ENCODE data around the gene HMMR. TPM values are rescaled to one million over a fixed set of nuclear protein-coding genes. Genes with fewer than 3 reads are reported as not detected.

Gene HMMR
- total and polyA plus RNA-seq, 9 of the 15 experiments (the other 6 are each of a cell fraction or from before 2014, with no cell fraction given), result 74.9 to 133 (median 90.8) TPM

DNA sequence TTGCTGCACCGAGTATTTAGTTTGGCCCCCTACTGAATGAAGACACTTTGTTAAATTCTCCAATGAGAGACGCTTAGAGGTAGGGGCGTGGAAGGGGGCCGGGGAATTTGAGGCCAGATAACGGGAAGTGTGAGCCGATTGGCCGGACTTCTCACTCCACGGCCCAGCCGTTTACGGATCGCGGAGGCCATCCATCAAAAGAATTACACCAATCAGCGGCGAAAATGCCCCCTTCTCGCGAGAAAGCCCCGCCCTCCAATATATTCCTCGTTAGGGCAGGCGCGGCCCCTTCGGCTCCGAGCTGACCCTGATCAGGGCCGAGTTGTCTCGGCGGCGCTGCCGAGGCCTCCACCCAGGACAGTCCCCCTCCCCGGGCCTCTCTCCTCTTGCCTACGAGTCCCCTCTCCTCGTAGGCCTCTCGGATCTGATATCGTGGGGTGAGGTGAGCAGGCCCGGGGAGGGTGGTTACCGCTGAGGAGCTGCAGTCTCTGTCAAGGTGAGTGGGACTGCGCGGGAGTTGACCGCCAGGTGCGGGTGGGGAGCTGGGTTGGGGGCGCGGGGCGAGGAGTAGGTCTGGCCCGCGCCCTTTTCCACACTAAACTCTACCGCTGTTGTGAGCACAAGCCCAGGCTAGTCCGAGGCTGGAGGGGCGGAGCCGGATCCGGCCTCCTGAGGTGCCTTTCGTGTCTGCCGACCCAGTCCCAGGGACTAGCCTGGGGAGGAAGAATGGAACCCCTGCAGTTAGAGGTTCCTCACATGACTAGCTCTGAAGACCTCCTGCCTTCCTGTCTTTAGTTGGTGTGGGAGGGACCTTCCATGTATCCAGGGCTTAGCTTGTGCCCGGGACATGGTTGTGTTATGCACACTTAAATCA lies 22.9 kb upstream of the HMMR start, which contains the start of gene CCNG1 (continued):
- TF ChIP-seq, protein P1, sequence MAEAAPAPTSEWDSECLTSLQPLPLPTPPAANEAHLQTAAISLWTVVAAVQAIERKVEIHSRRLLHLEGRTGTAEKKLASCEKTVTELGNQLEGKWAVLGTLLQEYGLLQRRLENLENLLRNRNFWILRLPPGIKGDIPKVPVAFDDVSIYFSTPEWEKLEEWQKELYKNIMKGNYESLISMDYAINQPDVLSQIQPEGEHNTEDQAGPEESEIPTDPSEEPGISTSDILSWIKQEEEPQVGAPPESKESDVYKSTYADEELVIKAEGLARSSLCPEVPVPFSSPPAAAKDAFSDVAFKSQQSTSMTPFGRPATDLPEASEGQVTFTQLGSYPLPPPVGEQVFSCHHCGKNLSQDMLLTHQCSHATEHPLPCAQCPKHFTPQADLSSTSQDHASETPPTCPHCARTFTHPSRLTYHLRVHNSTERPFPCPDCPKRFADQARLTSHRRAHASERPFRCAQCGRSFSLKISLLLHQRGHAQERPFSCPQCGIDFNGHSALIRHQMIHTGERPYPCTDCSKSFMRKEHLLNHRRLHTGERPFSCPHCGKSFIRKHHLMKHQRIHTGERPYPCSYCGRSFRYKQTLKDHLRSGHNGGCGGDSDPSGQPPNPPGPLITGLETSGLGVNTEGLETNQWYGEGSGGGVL (CRISPR knock-in tag; IDR thresholded peaks at IDR 0.05), result no peak
- TF ChIP-seq, protein P2, sequence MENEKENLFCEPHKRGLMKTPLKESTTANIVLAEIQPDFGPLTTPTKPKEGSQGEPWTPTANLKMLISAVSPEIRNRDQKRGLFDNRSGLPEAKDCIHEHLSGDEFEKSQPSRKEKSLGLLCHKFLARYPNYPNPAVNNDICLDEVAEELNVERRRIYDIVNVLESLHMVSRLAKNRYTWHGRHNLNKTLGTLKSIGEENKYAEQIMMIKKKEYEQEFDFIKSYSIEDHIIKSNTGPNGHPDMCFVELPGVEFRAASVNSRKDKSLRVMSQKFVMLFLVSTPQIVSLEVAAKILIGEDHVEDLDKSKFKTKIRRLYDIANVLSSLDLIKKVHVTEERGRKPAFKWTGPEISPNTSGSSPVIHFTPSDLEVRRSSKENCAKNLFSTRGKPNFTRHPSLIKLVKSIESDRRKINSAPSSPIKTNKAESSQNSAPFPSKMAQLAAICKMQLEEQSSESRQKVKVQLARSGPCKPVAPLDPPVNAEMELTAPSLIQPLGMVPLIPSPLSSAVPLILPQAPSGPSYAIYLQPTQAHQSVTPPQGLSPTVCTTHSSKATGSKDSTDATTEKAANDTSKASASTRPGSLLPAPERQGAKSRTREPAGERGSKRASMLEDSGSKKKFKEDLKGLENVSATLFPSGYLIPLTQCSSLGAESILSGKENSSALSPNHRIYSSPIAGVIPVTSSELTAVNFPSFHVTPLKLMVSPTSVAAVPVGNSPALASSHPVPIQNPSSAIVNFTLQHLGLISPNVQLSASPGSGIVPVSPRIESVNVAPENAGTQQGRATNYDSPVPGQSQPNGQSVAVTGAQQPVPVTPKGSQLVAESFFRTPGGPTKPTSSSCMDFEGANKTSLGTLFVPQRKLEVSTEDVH (IDR thresholded peaks at IDR 0.05; ENCODE audit: low read depth, partially characterized antibody), result no peak
- TF ChIP-seq KDM4B (IDR thresholded peaks at IDR 0.05; ENCODE audit: borderline replicate concordance in 2 of 2, low read depth in 1 of 2) (no peak), POU5F1 (IDR thresholded peaks at IDR 0.05; ENCODE audit: borderline replicate concordance, low read depth, low read length, partially characterized antibody) (no peak), NR2C1 (IDR thresholded peaks at IDR 0.05) (no peak; the same call in 1 of the 2 replicates), NR2C1 (tag; IDR thresholded peaks at IDR 0.05) (no peak), ETV6 (IDR thresholded peaks at IDR 0.05; ENCODE audit: borderline replicate concordance in 1 of 2, low read depth in 2 of 2, low read length in 1 of 2) (no peak), ETV6 (CRISPR knock-in tag; IDR thresholded peaks at IDR 0.05; ENCODE audit: borderline replicate concordance) (no peak), ZC3H4 (CRISPR knock-in tag; IDR thresholded peaks at IDR 0.05; ENCODE audit: borderline replicate concordance) (no peak), BHLHE40 (IDR thresholded peaks at IDR 0.05; ENCODE audit: low read length) (no peak), EP400 (IDR thresholded peaks at IDR 0.05) (peak; percentile 54; the same call in 1 of the 2 replicates), HMG20B (CRISPR knock-in tag; IDR thresholded peaks at IDR 0.05) (no peak), DIDO1 (tag; IDR thresholded peaks at IDR 0.05; ENCODE audit: low read depth) (no peak), ZKSCAN8 (CRISPR knock-in tag; IDR thresholded peaks at IDR 0.05) (no peak), KLF6 (CRISPR knock-in tag; IDR thresholded peaks at IDR 0.05; ENCODE audit: borderline replicate concordance) (0 out of 2 replicates have a peak, but pooled peaks have one; percentile 14), MYBL2 (IDR thresholded peaks at IDR 0.05; ENCODE audit: low read depth) (peak; percentile 72), MYBL2 (CRISPR knock-in tag; IDR thresholded peaks at IDR 0.05; ENCODE audit: borderline replicate concordance) (no peak), RB1 (IDR thresholded peaks at IDR 0.05; ENCODE audit: low read depth) (peak; percentile 72; the same call in 1 of the 2 replicates), ZNF436 (CRISPR knock-in tag; IDR thresholded peaks at IDR 0.05) (no peak), MCM7 (IDR thresholded peaks at IDR 0.05) (no peak), MTA2 (IDR thresholded peaks at IDR 0.05; ENCODE audit: low read depth) (no peak), MIER1 (IDR thresholded peaks at IDR 0.05; ENCODE audit: low read depth) (no peak), STAT5B (CRISPR knock-in tag; IDR thresholded peaks at IDR 0.05) (no peak)
- TF ChIP-seq, protein P3, sequence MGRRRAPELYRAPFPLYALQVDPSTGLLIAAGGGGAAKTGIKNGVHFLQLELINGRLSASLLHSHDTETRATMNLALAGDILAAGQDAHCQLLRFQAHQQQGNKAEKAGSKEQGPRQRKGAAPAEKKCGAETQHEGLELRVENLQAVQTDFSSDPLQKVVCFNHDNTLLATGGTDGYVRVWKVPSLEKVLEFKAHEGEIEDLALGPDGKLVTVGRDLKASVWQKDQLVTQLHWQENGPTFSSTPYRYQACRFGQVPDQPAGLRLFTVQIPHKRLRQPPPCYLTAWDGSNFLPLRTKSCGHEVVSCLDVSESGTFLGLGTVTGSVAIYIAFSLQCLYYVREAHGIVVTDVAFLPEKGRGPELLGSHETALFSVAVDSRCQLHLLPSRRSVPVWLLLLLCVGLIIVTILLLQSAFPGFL (CRISPR knock-in tag; IDR thresholded peaks at IDR 0.05), result no peak

Data from K562 (cell line).